Vagina (tissue), 2 donors: Measurements from ENCODE around the gene GRID2IP.

Source experiments
- CTCF ChIP-seq, 3 experiments: fragments of 450-650 bp in 2 of 3; fragments of 200-600 bp in 1 of 3; sonication (generic) in 1 of 3; IDR thresholded peaks; one replicate each; pipeline ENCODE4 v1.5.1; 2017 to 2019; ENCODE audit warnings: antibody characterized with exemption in 3 of 3, mild to moderate bottlenecking in 2 of 3, moderate library complexity in 2 of 3
- POLR2A ChIP-seq, 2 donors: fragments of 450-650 bp; IDR thresholded peaks; one replicate each; pipeline ENCODE4 v1.6.1; 2017; ENCODE audit warnings: antibody characterized with exemption in 2 of 2, mild to moderate bottlenecking in 2 of 2, moderate library complexity in 2 of 2

GRCh38 chr7:6491194-6491593, 60.1 kb downstream of the GRID2IP start:
- TF ChIP-seq POLR2A (IDR thresholded peaks at IDR 0.05) (no peak), CTCF (IDR thresholded peaks at IDR 0.05) (no peak)
